GM19351 (cell line): Measurements from ENCODE around the gene DMD.
A peak's percentile ranks its signal among the peaks of the same experiment; 100 is the strongest.
"Not testable (repeated sequence)": the region's sequence is repeated elsewhere in the genome, so short reads cannot be mapped to it uniquely, and the experiment has no call there.

ENCODE experiments used
- ATAC-seq: cut with Tn5 transposase; IDR thresholded peaks from one replicate; pipeline ENCODE4 v1.9.1; 2021; ENCODE audit warnings: mild to moderate bottlenecking, moderate library complexity; ENCODE audit not compliant: unreplicated experiment

Gene DMD

GRCh38 chrX:31470753-31471152 is 1740.6 kb downstream of the DMD start:
- not testable (repeated sequence) for ATAC-seq

- no peak for ATAC-seq
These were observed 1746.9 kb downstream of the DMD start for GRCh38 chrX:31464306-31464915.

GRCh38 chrX:31461266-31461665 is 1750.1 kb downstream of the DMD start:
- ATAC-seq = no peak

GRCh38 chrX:31459361-31459760 is 1752.0 kb downstream of the DMD start:
- no peak for ATAC-seq

- ATAC-seq = no peak
These were observed 1761.4 kb downstream of the DMD start for GRCh38 chrX:31449965-31450364.

GRCh38 chrX:31449081-31449480 is 1762.3 kb downstream of the DMD start:
- no peak for ATAC-seq

- ATAC-seq = no peak
These were observed 1765.8 kb downstream of the DMD start for GRCh38 chrX:31445542-31445941.

- ATAC-seq = no peak
These were observed 1767.7 kb downstream of the DMD start for GRCh38 chrX:31443654-31444053.

GRCh38 chrX:31440546-31440945 is 1770.8 kb downstream of the DMD start:
- no peak for ATAC-seq

GRCh38 chrX:31436424-31436823 is 1774.9 kb downstream of the DMD start:
- no peak for ATAC-seq

GRCh38 chrX:31435592-31435991 is 1775.8 kb downstream of the DMD start:
- ATAC-seq = no peak

GRCh38 chrX:31433856-31434255 is 1777.5 kb downstream of the DMD start:
- no peak for ATAC-seq

GRCh38 chrX:31429915-31430314 is 1781.4 kb downstream of the DMD start:
- no peak for ATAC-seq

GRCh38 chrX:31423609-31424189 is 1787.7 kb downstream of the DMD start:
- ATAC-seq = no peak

GRCh38 chrX:31421441-31421840 is 1789.9 kb downstream of the DMD start:
- no peak for ATAC-seq

- ATAC-seq = peak; percentile 44
These were observed 1790.6 kb downstream of the DMD start for GRCh38 chrX:31420711-31421151.

- ATAC-seq = peak; percentile 52
These were observed 1791.0 kb downstream of the DMD start for GRCh38 chrX:31420302-31420701.

- no peak for ATAC-seq
These were observed 1814.2 kb downstream of the DMD start for GRCh38 chrX:31397119-31397518.

- ATAC-seq = no peak
These were observed 1818.8 kb downstream of the DMD start for GRCh38 chrX:31392513-31392912.

- no peak for ATAC-seq
These were observed 1822.4 kb downstream of the DMD start for GRCh38 chrX:31388946-31389345.

- ATAC-seq = no peak
These were observed 1826.9 kb downstream of the DMD start for GRCh38 chrX:31384471-31384870.

GRCh38 chrX:31383991-31384390 is 1827.4 kb downstream of the DMD start:
- no peak for ATAC-seq

- ATAC-seq = not testable (repeated sequence)
These were observed 1832.4 kb downstream of the DMD start for GRCh38 chrX:31378973-31379372.
